Fibroblast of pulmonary artery (primary cell): ENCODE data around the gene EYA2.

Source experiments
- DNase-seq: peaks from one replicate; pipeline ENCODE4 v3.0.0-alpha.2; 2010; ENCODE audit warnings: low read depth
- H3K4me3 ChIP-seq: replicated peaks from 2 replicates; pipeline ENCODE4 v1.5.1; 2011; ENCODE audit warnings: low read depth, mild to moderate bottlenecking, control low read depth, low read length, moderate library complexity
- TF ChIP-seq, protein P1 (sequence below): IDR thresholded peaks from 2 replicates; pipeline ENCODE4 v1.5.1; 2011; ENCODE audit warnings: mild to moderate bottlenecking, control low read depth, low read length, inconsistent platforms; ENCODE audit errors: missing control alignments

Gene EYA2

GRCh38 chr20:46895906-46896242 lies 1.2 kb downstream of the EYA2 start:
- TF ChIP-seq, protein P1, sequence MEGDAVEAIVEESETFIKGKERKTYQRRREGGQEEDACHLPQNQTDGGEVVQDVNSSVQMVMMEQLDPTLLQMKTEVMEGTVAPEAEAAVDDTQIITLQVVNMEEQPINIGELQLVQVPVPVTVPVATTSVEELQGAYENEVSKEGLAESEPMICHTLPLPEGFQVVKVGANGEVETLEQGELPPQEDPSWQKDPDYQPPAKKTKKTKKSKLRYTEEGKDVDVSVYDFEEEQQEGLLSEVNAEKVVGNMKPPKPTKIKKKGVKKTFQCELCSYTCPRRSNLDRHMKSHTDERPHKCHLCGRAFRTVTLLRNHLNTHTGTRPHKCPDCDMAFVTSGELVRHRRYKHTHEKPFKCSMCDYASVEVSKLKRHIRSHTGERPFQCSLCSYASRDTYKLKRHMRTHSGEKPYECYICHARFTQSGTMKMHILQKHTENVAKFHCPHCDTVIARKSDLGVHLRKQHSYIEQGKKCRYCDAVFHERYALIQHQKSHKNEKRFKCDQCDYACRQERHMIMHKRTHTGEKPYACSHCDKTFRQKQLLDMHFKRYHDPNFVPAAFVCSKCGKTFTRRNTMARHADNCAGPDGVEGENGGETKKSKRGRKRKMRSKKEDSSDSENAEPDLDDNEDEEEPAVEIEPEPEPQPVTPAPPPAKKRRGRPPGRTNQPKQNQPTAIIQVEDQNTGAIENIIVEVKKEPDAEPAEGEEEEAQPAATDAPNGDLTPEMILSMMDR, result no peak
- no peak for DNase-seq
- H3K4me3 ChIP-seq, result no peak overlapping the region

DNA sequence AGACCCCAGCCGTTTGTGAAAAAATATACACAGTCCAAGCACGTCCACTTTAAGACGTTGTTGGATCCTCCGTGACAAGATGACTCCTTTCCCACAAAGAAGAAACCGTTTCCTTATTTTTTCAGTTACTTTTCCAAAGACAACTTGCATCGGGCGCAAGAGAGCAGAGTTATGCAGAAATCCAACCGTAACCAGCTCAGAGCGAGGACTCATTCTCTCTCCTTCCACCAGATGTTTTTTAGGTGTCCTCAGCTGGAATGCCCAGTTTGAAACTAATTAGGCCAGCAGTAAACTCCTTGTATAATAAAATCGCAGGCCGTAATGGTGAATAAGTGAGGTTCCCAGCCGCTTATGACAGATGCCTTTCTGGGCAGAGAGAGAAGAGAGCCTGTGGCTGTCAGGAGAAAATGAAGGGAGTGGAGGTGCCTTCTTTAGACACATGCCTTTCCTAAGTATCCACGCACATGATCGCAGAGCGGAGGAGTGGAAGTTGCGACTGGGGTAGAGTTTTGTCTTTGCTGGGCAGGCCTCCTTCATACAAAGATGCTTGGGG lies 2.8 kb downstream of the EYA2 start:
- DNase-seq, result no peak
- H3K4me3 ChIP-seq, result no peak overlapping the region
- TF ChIP-seq, protein P1, result no peak

DNA sequence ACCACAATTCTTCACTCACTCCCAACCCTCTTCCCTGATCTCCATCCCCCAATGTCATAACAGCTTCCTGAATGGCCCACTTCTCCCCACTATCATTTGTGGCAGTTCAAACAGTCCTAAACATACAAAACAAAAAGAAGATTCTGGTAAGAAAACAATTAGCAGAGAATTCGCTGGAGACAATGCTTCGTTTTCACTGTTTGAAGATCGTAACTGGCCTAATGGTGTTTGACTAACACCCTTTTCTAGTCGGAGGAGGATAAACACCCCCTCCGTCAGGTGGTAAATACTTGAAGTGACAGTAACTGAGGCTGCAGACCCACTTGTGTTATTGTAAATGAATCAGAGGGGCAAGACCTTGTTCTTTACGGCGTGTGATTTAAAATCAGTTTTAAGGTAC lies 3.8 kb downstream of the EYA2 start:
- TF ChIP-seq, protein P1, result no peak
- DNase-seq, result no peak

GRCh38 chr20:46899621-46900020 lies 5.0 kb downstream of the EYA2 start:
- TF ChIP-seq, protein P1, result no peak
- H3K4me3 ChIP-seq, result no peak overlapping the region

More for the DNA sequence above, 3.8 kb downstream of the EYA2 start:
- no peak overlapping the region for H3K4me3 ChIP-seq

DNA sequence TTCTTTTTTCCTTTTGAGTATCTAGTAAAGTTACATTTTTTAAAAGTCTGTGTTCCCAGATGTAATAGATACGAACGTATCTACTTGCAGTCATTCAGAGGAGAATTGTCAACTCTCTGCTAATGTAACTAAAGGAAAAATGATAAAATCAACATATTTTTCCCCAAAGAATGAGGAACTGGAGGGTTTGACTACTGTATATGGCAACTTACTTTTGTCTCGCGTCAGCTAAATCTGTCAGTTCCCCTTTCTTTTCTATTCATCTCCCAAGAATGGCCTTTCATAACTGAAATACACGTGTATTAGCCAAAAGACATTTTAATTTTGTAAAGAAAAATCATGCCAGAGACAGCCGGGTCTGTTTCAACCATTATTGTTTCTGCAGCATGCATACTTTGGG lies 5.4 kb downstream of the EYA2 start:
- no peak overlapping the region for H3K4me3 ChIP-seq
- DNase-seq, result no peak
- TF ChIP-seq, protein P1, result no peak

More at GRCh38 chr20:46899621-46900020, 5.0 kb downstream of the EYA2 start:
- DNase-seq, result no peak

- H3K4me3 ChIP-seq, result no peak overlapping the region
- TF ChIP-seq, protein P1, result no peak
- DNase-seq, result no peak
Observed at GRCh38 chr20:46900826-46901225, 6.2 kb downstream of the EYA2 start.

DNA sequence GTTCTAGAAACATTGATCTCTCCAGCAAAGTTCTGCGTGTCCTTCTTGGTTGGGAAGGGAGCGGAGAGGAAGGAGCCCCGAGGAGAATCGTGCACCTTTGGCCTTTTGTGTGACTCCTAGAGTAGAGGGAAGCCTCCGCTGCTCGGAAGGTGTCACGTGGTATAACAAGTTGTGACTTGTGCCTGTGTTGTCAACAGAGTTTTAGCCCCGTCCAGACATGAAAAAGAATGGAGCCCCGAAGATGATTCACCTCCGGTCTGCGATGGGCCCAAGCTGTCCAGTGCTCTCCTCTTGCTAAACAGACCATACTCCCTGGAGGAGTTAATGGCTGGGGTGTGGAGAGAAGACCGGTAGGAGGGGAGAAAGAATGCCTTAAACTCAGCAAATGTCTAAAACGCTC lies 7.0 kb downstream of the EYA2 start:
- no peak for DNase-seq
- TF ChIP-seq, protein P1, result no peak
- H3K4me3 ChIP-seq, result no peak overlapping the region
